Mucosa of gallbladder (tissue), 1 donor: Measurements from ENCODE around the gene SLC26A8. TPM values are rescaled to one million over a fixed set of nuclear protein-coding genes. Genes with fewer than 3 reads are reported as not detected.
"Not testable (repeated sequence)": the region's sequence is repeated elsewhere in the genome, so short reads cannot be mapped to it uniquely, and the experiment has no call there.

Source experiments
- DNase-seq: peaks from one replicate; pipeline ENCODE4 v3.0.0-alpha.2; 2020; ENCODE audit warnings: low spot score
- total RNA-seq: library from RNA; stranded (reverse); gene quantifications from one replicate; pipeline ENCODE4 v1.2.1, GENCODE V29; 2021
- donor health status: DM: no; HTN: no; CAD: no.

Gene SLC26A8
- total RNA-seq, 1 donor from 2014 or later = not detected

DNA sequence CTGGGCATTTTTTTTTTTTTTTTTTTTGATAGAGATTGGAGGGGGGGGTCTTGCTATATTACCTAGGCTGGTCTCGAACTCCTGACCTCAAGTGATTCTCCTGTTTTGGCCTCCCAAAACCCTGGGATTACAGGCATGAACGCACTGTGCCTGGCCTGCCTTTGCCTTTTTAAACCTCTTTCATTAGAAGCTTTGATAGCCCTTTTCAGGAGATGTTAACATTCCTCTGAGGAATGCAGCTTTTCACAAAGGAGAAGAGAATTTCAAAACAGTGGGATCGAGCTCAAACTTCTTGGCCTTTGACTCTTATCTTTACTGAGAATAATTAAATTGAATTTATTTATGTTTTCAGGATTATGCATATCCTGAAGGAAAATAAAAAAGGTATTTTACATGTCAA lies 31.3 kb downstream of the SLC26A8 start:
- DNase-seq = no peak

DNA sequence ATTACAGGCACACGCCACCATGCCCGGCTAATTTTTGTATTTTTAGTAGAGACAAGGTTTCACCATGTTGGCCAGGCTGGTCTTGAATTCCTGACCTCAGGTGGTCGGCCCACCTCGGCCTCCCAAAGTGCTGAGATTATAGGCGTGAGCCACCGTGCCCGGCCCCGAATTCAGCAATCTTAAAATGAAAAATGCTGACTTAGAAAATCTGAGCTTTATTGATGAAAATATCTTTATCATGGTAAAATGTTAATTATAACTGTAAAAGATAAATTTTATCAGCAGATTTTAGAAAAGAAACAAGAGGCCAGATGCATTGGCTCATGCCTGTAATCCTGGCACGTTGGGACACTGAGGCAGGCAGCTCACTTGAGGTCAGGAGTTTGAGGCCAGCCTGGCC lies 36.4 kb downstream of the SLC26A8 start:
- not testable (repeated sequence) for DNase-seq

DNA sequence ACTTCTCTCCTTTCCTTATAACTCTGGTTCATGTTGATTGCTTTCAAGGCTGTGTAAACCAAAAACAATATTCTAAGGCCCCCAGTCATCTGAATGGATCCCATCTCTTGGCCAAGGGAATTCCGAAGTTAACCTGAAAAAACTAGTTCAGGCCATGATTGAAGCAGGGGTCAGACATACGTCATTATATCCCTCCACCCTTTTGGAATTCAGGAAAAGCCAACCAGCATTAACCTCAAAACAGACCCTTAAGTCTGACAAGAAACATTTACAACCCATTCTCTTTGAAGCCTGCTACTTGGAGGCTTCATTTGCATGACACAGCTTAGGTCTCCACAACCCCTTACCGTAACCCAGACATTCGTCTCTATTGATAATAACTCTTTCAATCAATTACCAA lies 39.7 kb downstream of the SLC26A8 start:
- DNase-seq = no peak

DNA sequence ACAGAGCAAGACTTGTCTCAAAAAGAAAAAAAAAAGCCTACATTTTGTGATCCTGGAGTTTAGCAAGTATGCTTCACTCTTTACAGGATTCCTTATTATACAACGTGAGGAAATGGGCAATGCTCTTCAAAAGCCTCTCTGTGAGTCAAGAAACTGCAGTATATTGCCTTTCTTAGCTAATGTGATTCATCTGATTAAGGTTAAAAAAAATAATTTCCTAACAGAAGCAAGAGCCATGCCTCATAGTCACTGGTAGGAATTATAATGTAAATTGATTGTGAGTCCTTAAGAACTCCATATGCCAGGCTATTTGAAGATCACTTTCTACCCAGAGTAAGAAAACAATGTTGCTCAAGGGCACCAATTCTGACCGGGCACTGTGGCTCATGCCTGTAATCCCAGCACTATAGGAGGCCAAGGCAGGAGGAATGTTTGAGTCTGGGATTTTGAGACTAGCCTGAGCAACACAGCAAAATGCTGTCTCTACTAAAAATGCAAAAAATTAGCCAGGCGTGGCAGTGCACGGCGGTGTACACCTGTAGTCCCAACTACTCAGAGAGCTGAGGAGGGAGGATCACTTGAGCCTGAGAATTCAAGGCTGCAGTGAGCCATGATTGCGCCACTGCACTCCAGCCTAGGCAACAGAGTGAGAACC lies 43.3 kb downstream of the SLC26A8 start:
- no peak for DNase-seq

DNA sequence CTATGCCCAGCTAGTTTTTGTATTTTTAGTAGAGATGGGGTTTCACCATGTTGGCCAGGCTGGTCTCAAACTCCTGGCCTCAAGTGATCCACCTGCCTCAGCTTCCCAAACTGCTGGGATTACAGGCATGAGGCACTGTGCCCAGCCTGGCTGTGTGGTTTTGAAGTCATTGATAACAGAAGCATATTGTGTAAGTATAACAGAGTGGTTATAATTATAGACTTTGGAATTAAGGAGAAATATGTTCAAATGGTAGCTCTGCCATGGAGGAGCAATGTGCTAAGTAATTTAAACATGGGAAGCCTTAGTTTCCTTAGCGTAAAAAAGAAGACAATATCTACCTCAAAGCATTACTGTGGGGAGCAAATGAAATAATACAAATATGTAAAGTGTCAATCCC lies 44.3 kb downstream of the SLC26A8 start:
- DNase-seq = not testable (repeated sequence)

DNA sequence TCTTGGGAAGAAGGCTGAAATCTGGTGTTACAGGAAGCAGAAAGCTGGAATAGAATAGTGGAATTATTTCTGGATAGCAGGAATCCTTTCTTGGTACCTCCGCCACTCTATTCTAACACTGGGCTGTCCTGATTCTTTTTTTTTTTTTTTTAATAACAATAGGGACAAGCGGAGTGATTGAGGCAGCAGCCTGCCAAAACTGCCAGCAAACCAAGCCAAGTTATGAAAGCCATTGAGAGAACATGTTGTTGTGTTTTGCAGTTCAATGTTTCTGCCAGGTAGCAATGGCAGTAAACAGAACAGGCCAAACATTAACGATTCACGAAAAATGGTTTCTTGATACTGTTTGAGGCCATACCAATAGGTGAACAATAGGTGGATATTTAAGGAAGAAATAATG lies 47.1 kb downstream of the SLC26A8 start:
- no peak for DNase-seq

DNA sequence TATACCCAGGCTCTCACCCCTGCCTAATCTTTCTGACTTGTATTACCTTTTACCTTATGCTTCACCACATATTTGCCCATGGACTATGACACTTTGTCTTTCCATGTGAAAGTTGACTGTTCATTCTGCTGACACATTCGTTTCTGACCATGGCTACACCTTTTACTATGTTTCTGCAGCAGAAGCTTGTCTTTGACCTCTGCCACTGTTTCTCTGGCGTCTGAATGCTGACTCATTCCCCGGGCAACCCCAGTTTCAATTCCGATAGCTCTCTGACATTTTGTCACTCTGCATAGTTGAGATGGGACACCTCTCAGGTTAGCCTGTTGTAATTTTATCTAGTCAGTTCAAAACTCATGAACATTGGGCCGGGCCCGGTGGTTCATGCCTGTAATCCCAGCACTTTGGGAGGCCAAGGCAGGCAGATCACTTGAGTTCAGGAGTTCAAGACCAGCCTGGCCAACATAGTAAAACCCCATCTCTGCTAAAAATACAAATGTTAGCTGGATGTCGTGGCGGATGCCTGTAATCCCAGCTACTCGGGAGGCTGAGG lies 50.7 kb downstream of the SLC26A8 start:
- peak; percentile 55 for DNase-seq

DNA sequence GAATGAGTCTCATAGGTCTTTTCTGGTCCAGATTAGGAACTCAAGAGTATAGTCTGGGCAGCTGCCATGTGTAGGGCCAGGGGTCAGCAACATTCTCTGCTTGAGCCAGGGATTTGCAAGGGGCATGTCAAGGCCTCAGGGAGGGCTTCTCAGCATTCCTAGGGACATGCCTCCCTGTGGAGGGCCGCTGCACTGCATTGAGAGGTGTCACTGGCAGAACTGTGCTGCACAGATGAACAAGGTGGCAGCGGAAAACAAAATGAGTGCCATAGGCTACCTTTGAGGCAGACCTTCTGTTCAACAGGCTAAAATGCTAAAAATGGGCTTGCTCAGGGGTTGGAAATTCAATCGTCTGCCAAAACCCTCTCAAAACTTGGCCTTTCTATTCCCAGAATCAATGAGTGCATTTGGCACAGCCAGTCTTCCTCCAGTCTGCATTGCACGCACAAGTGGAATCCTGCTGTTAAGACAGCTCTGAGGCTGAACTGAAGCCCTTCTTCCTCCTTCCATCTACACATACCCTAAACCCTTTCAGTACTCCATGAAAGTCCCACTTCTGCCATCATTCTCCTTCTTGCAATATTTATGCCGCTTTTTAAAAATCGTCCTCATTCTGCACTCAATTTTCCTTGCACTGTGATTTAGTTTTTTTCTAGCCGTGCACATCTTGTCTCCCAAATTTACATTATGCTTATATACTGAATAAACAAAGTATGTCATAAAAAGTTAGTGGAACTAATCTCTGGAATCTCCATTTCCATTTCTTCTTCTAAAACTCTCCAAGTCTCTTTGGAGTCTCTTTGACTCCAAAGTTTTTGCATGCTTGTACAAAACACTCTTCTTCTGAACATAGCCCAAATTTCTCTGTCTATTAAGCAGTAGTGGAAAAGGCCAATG lies 51.7 kb downstream of the SLC26A8 start:
- no peak for DNase-seq

DNA sequence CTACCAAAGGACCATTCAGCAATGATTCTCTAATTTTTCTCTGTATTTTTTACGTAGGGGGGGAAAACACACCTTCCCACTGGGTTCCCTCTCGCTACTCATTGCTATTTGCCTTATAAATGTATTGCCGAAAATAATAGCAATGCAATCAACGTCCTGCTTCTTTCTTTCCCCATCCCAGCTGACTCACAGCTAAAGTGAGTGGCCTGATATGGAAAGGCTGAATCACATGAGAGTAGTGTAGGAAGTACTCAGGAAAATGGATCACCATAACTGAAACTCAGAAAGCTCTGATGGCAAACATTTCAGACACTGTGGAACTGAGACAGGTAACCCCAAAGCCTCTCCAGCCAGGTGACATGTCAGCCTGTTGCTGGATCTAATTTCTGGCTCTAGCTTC lies 54.3 kb downstream of the SLC26A8 start:
- no peak for DNase-seq

DNA sequence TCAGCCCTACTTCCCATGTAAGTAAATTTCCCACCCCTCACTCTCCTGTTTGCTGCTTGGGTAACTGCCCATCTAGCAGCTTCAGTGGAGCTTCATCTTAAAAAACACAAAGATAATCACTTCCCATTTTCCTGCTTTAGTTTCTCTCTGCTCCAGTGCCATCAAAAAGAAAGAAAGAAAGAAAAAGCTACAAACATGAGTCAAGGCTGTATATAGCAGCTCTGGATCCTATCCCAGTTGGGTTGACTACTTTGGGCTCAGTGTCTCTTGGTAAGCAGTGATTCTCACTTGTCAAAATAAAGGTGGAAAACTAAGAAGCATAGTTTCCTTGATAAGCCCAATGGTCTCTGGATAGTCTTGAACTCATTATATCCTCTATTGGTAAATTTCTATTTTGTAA lies 54.8 kb downstream of the SLC26A8 start:
- no peak for DNase-seq

DNA sequence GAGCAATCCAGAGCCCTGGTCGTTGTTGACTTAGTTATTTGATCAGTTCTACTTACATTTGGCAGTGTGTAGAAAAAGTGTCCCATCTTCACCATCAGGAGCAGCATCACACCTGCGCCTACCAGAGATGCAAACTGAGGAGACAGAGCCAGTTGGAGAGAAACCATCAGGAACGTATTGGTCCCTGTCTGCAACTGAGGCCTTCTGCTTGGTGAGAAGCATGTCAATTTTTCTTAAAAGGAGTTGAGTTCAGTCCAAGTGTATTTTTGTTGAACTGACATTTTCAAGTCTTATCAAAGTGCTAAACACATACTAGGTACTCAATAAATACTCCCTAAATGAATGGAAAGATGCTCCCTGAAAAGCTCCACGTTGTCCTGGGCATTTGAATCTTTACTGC lies 55.6 kb downstream of the SLC26A8 start:
- DNase-seq = no peak

DNA sequence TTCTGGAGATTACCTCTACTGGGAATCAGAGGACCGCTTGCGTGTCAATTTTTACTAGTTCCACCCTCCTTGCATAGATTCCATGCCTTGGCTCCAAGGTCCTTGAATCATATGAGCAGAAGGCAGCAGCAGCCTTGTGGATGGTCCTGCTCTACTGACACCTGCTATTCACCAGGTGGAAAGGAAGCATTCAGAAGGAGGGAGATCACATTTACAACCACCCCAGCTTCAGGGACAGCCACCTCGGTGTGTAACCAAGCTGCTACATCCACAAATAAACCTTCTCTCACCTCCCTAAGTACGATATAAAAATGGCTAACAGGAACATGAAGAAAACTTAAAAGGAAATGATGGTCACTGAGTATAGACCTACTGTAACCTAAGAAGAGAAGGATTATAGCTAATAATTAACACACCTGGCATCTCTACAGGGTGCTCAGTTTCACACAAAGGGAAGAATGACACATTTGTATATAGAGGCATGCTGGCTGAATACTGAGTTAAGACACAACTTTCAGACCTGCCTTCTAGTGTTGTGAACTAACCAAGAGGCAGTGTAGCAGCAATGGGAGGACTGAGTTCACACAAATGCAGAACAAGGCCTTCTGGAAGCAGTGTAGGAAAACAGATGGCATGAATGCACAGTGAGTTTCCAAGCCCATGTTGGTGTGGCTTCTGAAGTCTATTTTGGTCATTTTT lies 57.2 kb downstream of the SLC26A8 start:
- no peak for DNase-seq

DNA sequence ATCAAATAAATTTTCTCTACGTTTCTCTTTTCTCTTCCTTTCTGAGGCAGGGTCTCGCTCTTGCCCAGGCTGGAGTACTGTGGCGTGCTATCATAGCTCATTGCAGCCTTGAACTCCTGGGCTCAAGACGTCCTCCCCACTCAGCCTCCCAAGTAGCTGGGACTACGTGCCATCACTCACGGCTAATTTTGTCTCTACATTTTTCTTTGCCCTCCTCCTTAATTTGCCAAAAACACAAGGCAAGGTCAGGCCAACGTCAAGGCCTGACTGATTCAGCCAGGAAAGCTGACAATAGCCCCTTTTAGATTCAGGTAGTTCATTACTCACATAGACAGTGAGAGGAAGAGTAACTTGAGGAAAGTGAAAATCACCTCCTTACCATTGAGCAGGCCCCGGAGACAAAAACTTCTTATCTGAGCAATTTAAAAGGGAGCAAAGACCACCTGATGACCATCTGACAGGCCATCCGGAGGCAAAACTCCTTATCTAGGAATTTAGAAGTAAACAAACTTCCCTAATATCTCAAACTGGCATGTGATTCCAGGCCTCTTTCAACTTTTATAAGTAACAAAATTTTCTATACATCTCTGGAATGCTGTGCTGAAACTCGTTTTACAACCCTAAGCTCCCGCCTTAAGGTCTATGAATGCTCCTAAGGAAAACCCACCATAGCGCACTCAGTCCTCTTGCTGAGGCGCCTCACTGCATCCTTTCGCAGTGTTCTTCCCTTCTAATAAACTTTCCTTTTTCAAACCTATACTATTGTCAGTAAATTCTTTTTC lies 61.5 kb downstream of the SLC26A8 start:
- DNase-seq = no peak

DNA sequence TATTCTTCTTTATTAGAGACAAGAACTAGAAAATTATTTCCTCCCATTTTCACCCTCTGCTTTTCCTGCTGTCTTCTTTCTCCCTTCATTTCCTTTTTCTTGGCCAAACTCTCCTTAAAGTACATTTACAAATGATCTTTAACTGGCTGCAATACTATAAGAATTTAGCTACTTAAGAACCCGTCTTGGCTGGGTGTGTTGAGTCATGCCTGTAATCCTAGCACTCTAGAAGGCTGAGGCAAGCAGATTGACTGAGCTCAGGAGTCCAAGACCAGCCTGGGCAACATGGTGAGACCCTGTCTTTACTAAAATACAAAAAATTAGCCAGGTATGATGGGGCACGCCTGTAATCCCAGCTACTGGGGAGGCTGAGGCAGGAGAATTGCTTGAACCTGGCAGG lies 64.3 kb downstream of the SLC26A8 start:
- DNase-seq = no peak

DNA sequence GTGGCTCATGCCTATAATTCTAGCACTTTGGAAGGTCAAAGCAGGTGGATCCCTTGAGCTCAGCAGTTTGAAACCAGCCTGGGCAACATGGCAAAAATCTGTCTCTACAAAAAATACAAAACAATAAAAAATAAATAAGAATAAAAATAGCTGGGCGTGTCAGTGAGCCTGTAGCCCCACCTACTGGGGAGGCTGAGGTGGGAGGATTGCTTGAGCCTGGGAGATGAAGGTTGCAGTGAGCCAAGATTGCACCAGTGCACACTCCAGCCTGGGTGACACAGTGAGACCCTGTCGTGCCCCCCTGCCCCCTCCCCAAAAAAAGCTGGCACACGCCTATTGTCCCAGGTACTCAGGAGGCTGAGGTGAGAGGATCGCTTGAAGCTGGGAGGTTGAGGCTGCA lies 68.5 kb downstream of the SLC26A8 start:
- no peak for DNase-seq

DNA sequence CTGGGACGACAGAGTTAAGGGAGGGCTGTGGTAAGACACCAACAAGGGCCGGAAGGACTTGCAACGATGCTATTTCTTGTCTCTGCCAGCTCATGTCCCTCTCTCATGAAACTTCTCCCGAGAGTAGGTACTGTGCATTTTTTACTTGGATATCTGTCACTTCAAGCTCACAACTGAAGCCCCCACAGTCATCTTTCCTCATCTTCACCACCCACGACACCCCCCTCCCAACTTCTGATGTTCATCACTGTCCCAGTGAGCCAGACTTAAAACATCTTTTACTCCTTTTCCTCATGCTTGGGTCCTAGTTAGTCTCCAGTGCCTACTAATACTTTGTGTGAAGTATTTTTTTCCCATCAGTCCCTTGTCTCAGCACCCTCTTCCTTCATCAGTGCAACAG lies 68.9 kb downstream of the SLC26A8 start:
- DNase-seq = no peak

DNA sequence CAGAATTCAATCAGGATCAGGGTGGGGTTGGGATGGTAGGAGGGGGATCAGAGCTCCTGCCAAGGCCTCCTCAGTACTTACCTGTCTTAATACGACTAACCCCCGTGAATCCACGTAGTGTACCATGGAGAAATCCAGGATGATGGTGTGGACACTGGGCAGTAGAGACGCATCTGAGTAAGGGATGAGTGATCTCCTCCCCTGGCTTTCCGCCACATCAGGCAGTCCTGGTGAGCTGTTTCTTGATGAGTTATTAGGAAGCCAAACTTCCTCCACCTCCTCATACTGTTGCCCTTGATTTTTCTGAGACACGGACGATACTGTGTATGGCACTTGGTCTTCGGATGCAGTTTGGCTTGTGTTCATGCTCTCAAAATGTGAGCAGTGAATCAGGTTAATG lies 69.4 kb downstream of the SLC26A8 start:
- no peak for DNase-seq

DNA sequence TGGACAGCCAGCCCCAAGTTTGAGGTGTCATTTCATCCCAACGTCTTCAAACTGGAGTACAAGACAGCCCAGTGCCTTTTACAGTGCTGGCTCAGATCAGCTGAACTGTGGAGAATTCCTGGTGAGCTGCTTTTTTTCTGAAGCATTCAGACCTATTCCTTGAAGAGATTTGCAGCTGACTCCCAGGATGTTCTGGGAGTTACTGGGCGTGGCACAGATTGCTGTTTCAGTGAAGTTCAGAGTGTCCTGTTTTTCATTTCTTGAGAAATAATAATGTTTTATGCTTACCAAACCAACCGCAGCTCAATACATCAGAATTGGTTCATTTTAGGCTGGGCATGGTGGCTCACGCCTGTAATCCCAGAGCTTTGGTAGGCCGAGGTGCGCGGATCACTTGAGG lies 70.1 kb downstream of the SLC26A8 start:
- no peak for DNase-seq

DNA sequence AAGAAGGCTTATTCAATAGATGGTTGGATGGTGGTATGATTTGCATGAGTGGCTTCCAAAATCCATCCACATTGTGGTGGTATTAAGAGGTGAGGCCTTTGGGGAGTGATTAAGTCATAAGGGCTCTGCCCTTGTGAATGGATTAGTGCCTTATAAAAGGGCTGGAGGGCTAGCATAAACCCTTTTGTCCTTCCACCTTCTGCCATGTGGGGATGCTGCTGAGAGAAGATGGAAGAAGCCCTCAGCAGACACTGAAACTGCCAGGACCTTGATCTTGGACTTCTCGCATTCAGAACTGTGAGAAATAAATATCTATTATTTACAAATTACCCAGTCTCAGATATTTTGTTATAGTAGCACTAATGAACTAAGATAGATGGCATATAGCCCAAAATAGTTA lies 75.7 kb downstream of the SLC26A8 start:
- no peak for DNase-seq

DNA sequence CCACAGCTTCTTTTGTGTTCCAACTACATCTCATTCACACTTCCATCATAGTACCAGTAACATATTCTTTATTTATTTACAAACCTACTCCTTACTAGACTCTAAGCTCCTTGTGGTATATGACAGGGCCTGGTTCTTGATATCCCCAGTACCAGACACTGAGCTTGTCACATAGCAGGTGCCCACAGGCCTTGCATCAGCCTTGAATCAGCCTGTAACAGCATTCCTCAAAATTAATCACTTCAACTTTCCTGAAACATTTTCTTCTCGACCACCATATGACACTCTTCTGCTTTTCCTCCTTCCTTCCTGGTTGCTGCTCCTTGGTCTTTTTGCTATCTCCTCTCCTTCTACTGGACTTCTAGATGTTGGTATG lies 78.8 kb downstream of the SLC26A8 start:
- DNase-seq = no peak

DNA sequence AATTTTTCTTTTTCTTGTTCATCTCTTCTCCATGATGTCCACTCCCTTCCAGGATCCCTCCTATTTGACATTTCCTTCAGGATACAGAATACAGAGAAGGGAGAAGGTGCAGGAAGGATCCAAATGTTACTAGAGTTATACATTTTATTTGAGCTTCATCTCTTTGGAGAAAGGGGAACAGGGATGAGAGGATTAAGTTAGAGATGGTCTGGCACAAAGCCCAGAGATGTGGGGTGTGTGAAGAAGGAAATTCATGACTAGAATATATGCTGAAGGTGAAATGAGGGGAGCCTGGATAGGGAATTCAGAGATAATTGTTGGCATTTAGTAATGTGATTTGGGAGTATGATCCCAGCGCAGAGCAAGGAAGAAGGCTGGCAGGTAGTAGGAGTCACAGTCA lies 81.1 kb downstream of the SLC26A8 start:
- DNase-seq = no peak

DNA sequence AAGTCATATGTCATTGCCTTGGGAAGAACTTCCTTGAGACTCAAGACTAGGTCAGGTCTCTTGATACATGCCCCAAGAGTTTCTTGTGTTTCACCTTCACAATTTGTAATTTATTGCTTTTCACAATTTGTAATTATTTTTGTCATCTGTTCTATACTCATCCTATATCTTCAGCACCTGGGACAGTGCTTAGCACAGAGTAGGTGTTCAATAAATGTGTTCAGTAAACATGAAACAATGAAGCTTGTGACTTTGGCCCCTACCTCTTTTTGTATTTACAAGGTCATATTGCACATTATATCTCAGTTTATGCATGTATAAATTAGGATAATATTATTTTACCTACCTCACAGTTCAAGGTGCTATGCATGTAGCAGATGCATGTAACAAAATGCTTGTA lies 82.1 kb downstream of the SLC26A8 start:
- DNase-seq = no peak
